ENCODE data around the gene TCOF1.

TCOF1 gene

DNA sequence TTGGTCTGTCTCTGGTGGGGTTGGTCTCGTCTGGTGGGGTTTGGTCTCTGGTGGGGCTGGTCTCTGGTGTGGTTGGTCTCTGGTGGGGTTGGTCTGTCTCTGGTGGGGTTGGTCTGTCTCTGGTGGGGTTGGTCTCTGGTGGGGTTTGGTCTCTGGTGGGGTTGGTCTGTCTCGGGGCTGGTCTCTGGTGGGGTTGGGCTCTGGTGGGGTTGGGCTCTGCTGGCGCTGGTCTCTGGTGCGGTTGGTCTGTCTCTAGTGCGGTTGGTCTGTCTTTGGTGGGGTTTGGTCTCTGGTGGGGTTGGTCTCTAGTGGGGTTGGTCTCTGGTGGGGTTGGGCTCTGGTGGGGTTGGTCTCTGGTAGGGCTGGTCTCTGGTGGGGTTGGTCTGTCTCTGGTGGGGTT, 71.5 kb downstream of the TCOF1 start:
- Histone ChIP-seq H3K4me3 (no peak overlapping the region), H3K27ac (peak overlapping the region in 1 of 2 donors; percentile 5)
- TF ChIP-seq CTCF (IDR thresholded peaks at IDR 0.05): no peak
- no peak for DNase-seq (ENCODE audit: low spot score)

DNA sequence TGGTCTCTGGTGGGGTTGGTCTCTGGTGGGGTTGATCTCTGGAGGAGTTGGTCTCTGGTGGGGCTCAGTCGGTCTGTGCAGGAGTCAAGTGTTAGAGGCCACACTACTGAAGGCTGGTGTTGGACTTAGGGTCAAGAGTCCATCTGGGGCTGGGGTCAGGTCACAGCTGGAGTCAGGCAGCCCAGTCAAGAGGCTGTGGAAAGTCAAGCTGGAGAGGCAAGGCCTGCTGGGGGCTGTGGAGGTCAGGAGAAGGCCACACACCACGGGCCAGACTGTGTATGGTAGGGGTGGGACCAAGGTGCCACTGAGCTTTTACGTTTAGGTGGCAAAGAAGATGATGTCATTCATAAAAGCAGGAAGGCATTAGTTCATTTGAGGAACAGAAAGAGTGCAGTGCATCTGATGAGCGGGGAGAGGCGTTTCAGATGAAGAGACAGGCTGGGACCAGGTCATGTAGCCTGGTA, 71.9 kb downstream of the TCOF1 start:
- no peak for TF ChIP-seq CTCF (IDR thresholded peaks at IDR 0.05)
- Histone ChIP-seq H3K27ac (no peak overlapping the region), H3K4me3 (no peak overlapping the region)
- DNase-seq (ENCODE audit: low spot score): no peak

GRCh38 chr5:150431048-150431447, 73.6 kb downstream of the TCOF1 start:
- Histone ChIP-seq H3K4me3 (no peak overlapping the region), H3K27ac (no peak overlapping the region)
- TF ChIP-seq CTCF (IDR thresholded peaks at IDR 0.05): no peak
- DNase-seq (ENCODE audit: low spot score): no peak

DNA sequence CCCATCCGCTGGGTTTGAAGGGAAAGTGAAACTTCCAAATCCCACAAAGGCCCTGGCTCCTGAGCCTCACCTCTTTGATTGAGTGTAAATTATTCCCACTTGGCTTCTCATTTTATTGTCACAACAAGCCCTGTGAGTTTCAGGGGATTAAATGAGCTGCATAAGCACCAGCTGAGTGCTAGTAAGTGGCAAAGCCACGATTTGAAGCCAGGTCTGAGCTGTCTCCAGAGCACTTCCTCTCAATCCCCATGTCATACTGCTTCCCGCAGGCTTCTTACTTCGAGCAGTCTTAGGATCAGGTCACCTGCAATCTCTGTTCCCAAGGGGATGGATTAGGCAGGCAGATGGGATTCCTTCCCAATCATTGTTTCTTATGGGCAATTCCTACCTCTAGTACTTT, 74.1 kb downstream of the TCOF1 start:
- Histone ChIP-seq H3K27ac (no peak overlapping the region), H3K4me3 (no peak overlapping the region)
- DNase-seq (ENCODE audit: low spot score): no peak
- no peak for TF ChIP-seq CTCF (IDR thresholded peaks at IDR 0.05)

DNA sequence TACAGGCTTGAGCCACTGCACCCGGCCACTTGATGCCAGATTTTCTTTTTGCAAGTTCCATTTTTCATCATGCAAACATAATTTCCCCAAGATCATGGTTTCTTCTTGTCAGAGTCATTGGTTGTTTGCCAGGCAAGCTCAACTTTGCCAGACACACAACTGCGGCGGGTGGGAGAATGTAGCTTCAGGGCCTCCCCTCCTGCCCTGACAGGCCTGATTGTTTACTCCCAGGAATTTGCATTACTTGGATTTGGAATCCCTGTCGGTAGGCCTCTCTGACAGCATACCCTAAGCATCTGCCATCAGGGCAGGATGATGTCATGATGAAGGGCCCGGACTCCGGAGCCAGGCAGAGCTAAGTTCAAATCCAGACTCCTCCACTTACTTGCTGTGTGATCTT, 77.0 kb downstream of the TCOF1 start:
- TF ChIP-seq CTCF (IDR thresholded peaks at IDR 0.05): no peak
- Histone ChIP-seq H3K4me3 (no peak overlapping the region), H3K27ac (no peak overlapping the region)
- DNase-seq (ENCODE audit: low spot score): no peak

GRCh38 chr5:150436141-150436680, 78.7 kb downstream of the TCOF1 start:
- TF ChIP-seq CTCF (IDR thresholded peaks at IDR 0.05): peak; percentile 86
- DNase-seq (ENCODE audit: low spot score): peak; percentile 86
- Histone ChIP-seq H3K27ac (no peak overlapping the region), H3K4me3 (no peak overlapping the region)

DNA sequence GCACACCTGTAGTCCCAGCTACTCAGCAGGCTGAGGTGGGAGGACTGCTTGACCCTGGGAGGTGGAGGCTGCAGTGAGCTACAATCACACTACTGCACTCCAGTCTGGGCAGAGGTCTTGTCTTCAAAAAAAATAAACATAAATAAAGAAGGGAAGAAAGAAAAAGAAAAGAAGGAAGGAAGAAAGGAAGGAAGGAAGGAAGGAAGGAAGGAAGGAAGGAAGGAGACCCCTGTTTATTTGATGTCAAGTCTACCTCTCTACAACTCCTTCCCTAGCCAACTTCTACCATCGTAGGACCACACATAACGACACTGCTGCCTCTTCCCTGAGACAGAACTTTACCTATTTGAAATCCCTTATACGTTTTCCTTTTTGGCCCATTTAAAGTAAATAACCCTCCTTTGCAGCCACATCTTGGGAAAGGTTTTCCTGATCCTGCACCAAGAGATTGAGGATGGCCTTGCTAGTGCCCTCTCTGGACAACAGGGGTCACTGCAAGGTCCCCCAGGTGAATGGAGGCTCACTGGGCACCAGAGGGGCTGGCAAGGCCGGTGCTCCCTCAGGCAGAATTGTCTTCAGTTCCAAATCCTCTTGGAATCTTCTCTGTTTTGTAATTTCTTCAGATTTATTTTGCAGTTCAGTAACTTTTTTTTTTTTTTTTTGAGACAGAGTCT, 81.5 kb downstream of the TCOF1 start:
- no peak for DNase-seq (ENCODE audit: low spot score)
- H3K27ac ChIP-seq: no peak overlapping the region
- no peak for TF ChIP-seq CTCF (IDR thresholded peaks at IDR 0.05)
- H3K4me3 ChIP-seq: no peak overlapping the region
